HG03521 (cell line): Measurements from ENCODE around the gene QARS1.

Experiments
- ATAC-seq: cut with Tn5 transposase; IDR thresholded peaks from one replicate; pipeline ENCODE4 v1.9.1; 2021; ENCODE audit warnings: mild to moderate bottlenecking, moderate library complexity; ENCODE audit not compliant: unreplicated experiment

Gene QARS1

GRCh38 chr3:49054344-49054862, 50.2 kb downstream of the QARS1 start:
- ATAC-seq, result no peak

GRCh38 chr3:49053543-49053942, 51.0 kb downstream of the QARS1 start:
- ATAC-seq, result no peak
